Common myeloid progenitor, CD34-positive (primary cell): ENCODE results near the gene SVIP.
A peak's percentile ranks its signal among the peaks of the same experiment; 100 is the strongest.

Experiments
- CTCF ChIA-PET: fragments of 350-600 bp; sonication (Branson Sonifier 250); formaldehyde crosslinking; loops from one replicate; lab custom pipeline; 2021; ENCODE audit warnings: antibody characterized with exemption; lab: Charles Lee
- POLR2A ChIA-PET: fragments of 350-600 bp; sonication (Branson Sonifier 250); formaldehyde crosslinking; loops from one replicate; lab custom pipeline; 2021; ENCODE audit warnings: antibody characterized with exemption; lab: Charles Lee
- DNase-seq, 3 donors: peaks; one replicate each; pipeline versions ENCODE4 v3.0.0 to v3.0.0-alpha.2; 2013
- H3K27ac ChIP-seq, 2 experiments: 1 replicate in 1 of 2; 2 replicates in 1 of 2; pipeline ENCODE4 v1.7.0; 2013; ENCODE audit warnings: inconsistent platforms in 2 of 2, low read length in 2 of 2, mild to moderate bottlenecking in 2 of 2, low read depth in 1 of 2, moderate library complexity in 1 of 2; ENCODE audit not compliant: severe bottlenecking in 2 of 2, insufficient read depth in 1 of 2, poor library complexity in 1 of 2
- H3K27me3 ChIP-seq, 5 experiments: replicated peaks in 2 of 5; 1 replicate in 3 of 5; 2 replicates in 2 of 5; pipeline versions ENCODE4 v1.6.1 to v1.7.0; 2013; ENCODE audit warnings: low read length in 4 of 5, mild to moderate bottlenecking in 2 of 5, moderate library complexity in 2 of 5, inconsistent platforms in 1 of 5; ENCODE audit not compliant: insufficient read depth in 5 of 5, control insufficient read depth in 4 of 5
- H3K36me3 ChIP-seq, 4 experiments: 1 replicate in 2 of 4; 2 replicates in 2 of 4; pipeline versions ENCODE4 v1.6.1 to v1.7.0; 2013; ENCODE audit warnings: low read length in 3 of 4, control low read depth in 1 of 4, mild to moderate bottlenecking in 1 of 4; ENCODE audit not compliant: control insufficient read depth in 4 of 4, insufficient read depth in 4 of 4
- H3K4me1 ChIP-seq, 4 experiments: 1 replicate in 3 of 4; 2 replicates in 1 of 4; pipeline versions ENCODE4 v1.6.1 to v1.7.1; 2013; ENCODE audit warnings: low read length in 3 of 4, mild to moderate bottlenecking in 3 of 4, control low read depth in 1 of 4, inconsistent platforms in 1 of 4, moderate library complexity in 1 of 4; ENCODE audit not compliant: control insufficient read depth in 4 of 4, insufficient read depth in 4 of 4; ENCODE audit errors: control extremely low read depth in 1 of 4
- H3K4me3 ChIP-seq, 7 experiments: 1 replicate in 4 of 7; 2 replicates in 3 of 7; pipeline versions ENCODE4 v1.5.1 to v1.7.0; 2013; ENCODE audit warnings: mild to moderate bottlenecking in 7 of 7, low read length in 6 of 7, moderate library complexity in 6 of 7, inconsistent platforms in 2 of 7, low read depth in 2 of 7, control low read depth in 1 of 7; ENCODE audit not compliant: insufficient read depth in 4 of 7, control insufficient read depth in 1 of 7; ENCODE audit errors: extremely low read depth in 1 of 7
- H3K9me3 ChIP-seq, 5 experiments: 1 replicate in 4 of 5; 2 replicates in 1 of 5; pipeline versions ENCODE4 v1.6.1 to v1.7.1; 2013; ENCODE audit warnings: low read length in 4 of 5, mild to moderate bottlenecking in 2 of 5, inconsistent platforms in 1 of 5, low read depth in 1 of 5, moderate library complexity in 1 of 5; ENCODE audit not compliant: control insufficient read depth in 4 of 5, insufficient read depth in 2 of 5; ENCODE audit errors: control extremely low read depth in 1 of 5
- WGBS: methylation state at CpG from one replicate; pipeline ENCODE4 v1.1.5; 2013; ENCODE audit not compliant: insufficient coverage; 5-methylcytosine and 5-hydroxymethylcytosine counted together

Gene SVIP

GRCh38 chr11:22797047-22797446 is 32.6 kb downstream of the SVIP start:
- Histone ChIP-seq H3K36me3 (no peaks in the 10 kb centered on the region), H3K4me3 (no peak overlapping the region), H3K9me3 (no peaks in the 10 kb centered on the region), H3K27me3 (peaks cover 0 to 2% (median 0%) of the 10 kb centered on the region in 5 experiments), H3K27ac (no peak overlapping the region), H3K4me1 (peaks cover 0 to 3% (median 0%) of the 10 kb centered on the region in 4 experiments)
- POLR2A ChIA-PET, result no interaction called here
- WGBS, result 96% methylated on average over 3 of the region's 3 CpGs
- CTCF ChIA-PET, result interaction anchor here (1.2 to 2.2 kb wide), 2 partner anchors 9 to 58 kb away, joined by 3 to 8 read pairs; no protein-coding TSS in a partner anchor
- no peak for DNase-seq

- ChIA-PET POLR2A (no interaction called here), CTCF (interaction anchor here (2.2 kb wide), 1 partner anchor 8 kb away, joined by 8 read pairs; no protein-coding TSS in a partner anchor)
- no peaks in the 10 kb centered on the region for H3K36me3 ChIP-seq
- H3K27ac ChIP-seq, result no peak overlapping the region
- no peaks in the 10 kb centered on the region for H3K9me3 ChIP-seq
- peaks cover 0 to 3% (median 0%) of the 10 kb centered on the region in 4 experiments for H3K4me1 ChIP-seq
- WGBS, result 100% methylated on average over 1 of the region's 1 CpG
- DNase-seq, result no peak
- H3K4me3 ChIP-seq, result no peak overlapping the region
- peaks cover 0 to 2% (median 0%) of the 10 kb centered on the region in 5 experiments for H3K27me3 ChIP-seq
Observed at GRCh38 chr11:22795914-22796313, 33.7 kb downstream of the SVIP start.

- POLR2A ChIA-PET, result no interaction called here
- H3K27ac ChIP-seq, result no peak overlapping the region
- H3K27me3 ChIP-seq, result no peaks in the 10 kb centered on the region
- H3K36me3 ChIP-seq, result no peaks in the 10 kb centered on the region
- peaks cover 0 to 3% (median under 1%) of the 10 kb centered on the region in 4 experiments for H3K4me1 ChIP-seq
- H3K9me3 ChIP-seq, result no peaks in the 10 kb centered on the region
- 92% methylated on average over 2 of the region's 3 CpGs for WGBS
- peak in 1 of 3 donors; percentile 8 for DNase-seq
- CTCF ChIA-PET, result interaction anchor here (0.6 to 1.4 kb wide), 3 partner anchors 11 to 85 kb away, joined by 3 read pairs; no protein-coding TSS in a partner anchor
- no peak overlapping the region for H3K4me3 ChIP-seq
Observed at GRCh38 chr11:22792497-22792896, 37.1 kb downstream of the SVIP start.

DNA sequence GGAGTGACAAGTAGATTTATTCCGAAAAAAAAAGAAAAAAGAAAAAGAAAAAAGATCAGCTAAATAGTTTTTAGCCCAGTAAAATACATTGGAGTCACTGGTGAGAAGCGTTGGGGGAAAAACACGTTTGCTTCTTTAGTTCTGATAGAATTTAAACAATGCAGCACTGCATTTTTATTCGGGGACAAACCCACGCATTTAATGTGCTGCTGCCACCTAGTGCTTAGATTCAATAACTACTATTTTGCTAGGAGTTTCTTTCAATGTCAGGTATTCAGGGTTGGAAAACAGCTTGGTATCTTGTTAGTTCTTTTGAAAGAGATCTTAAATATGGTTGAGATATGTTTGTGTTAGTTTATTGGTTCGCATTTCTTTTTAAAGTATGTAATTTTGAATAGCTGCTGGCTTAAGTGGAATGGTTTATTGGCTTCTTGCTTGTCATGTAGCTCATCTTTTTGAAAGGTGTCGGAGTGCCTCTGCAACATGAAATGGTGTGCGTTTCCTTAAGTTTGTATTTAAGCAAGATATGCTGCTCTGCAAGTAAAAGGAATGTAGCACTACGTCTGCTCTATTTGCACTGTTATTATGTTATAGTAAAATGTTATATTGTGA is 41.9 kb downstream of the SVIP start:
- H3K4me3 ChIP-seq, result no peak overlapping the region
- ChIA-PET CTCF (interaction anchor here (0.8 to 2.1 kb wide), 17 partner anchors 8 to 483 kb away, joined by 3 to 15 read pairs (median 4); no protein-coding TSS in a partner anchor), POLR2A (no interaction called here)
- H3K27ac ChIP-seq, result no peak overlapping the region
- peak; percentile 31 to 68 (median 60) for DNase-seq
- H3K36me3 ChIP-seq, result no peaks in the 10 kb centered on the region
- peaks cover 0 to 2% (median under 1%) of the 10 kb centered on the region in 4 experiments for H3K4me1 ChIP-seq
- H3K27me3 ChIP-seq, result no peaks in the 10 kb centered on the region
- 16% methylated on average over 5 of the region's 9 CpGs for WGBS
- H3K9me3 ChIP-seq, result no peaks in the 10 kb centered on the region

- Histone ChIP-seq H3K4me1 (peaks cover 0 to 2% (median 0%) of the 10 kb centered on the region in 4 experiments), H3K27ac (no peak overlapping the region), H3K36me3 (no peaks in the 10 kb centered on the region), H3K27me3 (no peaks in the 10 kb centered on the region), H3K9me3 (no peaks in the 10 kb centered on the region), H3K4me3 (no peak overlapping the region)
- DNase-seq, result no peak
- CTCF ChIA-PET, result interaction anchor here (1.0 to 2.1 kb wide), 13 partner anchors 7 to 482 kb away, joined by 3 to 15 read pairs (median 4); no protein-coding TSS in a partner anchor
- no CpG with 5 or more reads among the region's 2 CpGs for WGBS
- POLR2A ChIA-PET, result no interaction called here
Observed at GRCh38 chr11:22787055-22787454, 42.5 kb downstream of the SVIP start.

GRCh38 chr11:22786475-22786874 is 43.1 kb downstream of the SVIP start:
- no peak for DNase-seq
- Histone ChIP-seq H3K4me1 (peaks cover 0 to 2% (median 0%) of the 10 kb centered on the region in 4 experiments), H3K27ac (no peak overlapping the region), H3K27me3 (no peaks in the 10 kb centered on the region), H3K4me3 (no peak overlapping the region), H3K36me3 (no peaks in the 10 kb centered on the region), H3K9me3 (no peaks in the 10 kb centered on the region)
- WGBS, result 100% methylated on average over 3 of the region's 3 CpGs
- ChIA-PET CTCF (interaction anchor here (1.4 to 1.8 kb wide), 4 partner anchors 10 to 482 kb away, joined by 3 to 6 read pairs (median 4); no protein-coding TSS in a partner anchor), POLR2A (no interaction called here)

DNA sequence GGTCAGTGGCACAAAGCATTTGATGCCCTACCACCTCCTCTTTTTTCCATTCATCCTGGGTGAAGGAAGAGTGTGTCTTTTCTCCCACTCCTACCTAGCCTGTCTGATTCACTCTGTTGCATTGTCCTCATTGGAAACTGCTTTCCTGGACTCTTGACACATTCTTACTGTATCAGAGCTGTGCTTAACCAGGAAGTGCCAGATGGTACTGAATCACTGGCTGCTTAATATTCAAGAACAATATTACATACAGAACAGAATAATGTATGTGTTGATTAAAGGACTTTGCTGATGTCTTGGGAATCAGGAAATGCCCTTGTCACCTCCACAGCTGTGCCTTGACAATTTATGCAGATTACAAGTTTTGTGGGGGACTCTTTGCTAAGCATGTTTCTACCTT is 44.4 kb downstream of the SVIP start:
- Histone ChIP-seq H3K4me1 (peaks cover 0 to 8% (median 3%) of the 10 kb centered on the region in 4 experiments), H3K27ac (no peak overlapping the region), H3K27me3 (no peaks in the 10 kb centered on the region), H3K4me3 (no peak overlapping the region), H3K36me3 (no peaks in the 10 kb centered on the region), H3K9me3 (no peaks in the 10 kb centered on the region)
- DNase-seq, result peak in 2 of 3 donors; percentile 11
- ChIA-PET POLR2A (no interaction called here), CTCF (interaction anchor here (0.8 to 1.8 kb wide), 3 partner anchors 449 to 452 kb away, joined by 3 to 6 read pairs (median 4); no protein-coding TSS in a partner anchor)
